ENCODE measurements around the gene LRP1B. TPM values are rescaled to one million over a fixed set of nuclear protein-coding genes. Genes with fewer than 3 reads are reported as not detected.

LRP1B gene
- total and polyA plus RNA-seq, 2 of the 8 experiments (the other 6 are each of a cell fraction or from before 2014, with no cell fraction given), result 0.03 TPM; not detected in 1

GRCh38 chr2:141133883-141134282 is 996.9 kb downstream of the LRP1B start:
- Histone ChIP-seq H3K18ac (ENCODE audit: extremely low read depth, low read length) (no peak overlapping the region), H2BK15ac (ENCODE audit: low read length) (no peak overlapping the region), H2BK20ac (ENCODE audit: low read length) (no peak overlapping the region), H2BK120ac (replicated peaks; ENCODE audit: low read depth, low read length) (no peak overlapping the region), H4K5ac (ENCODE audit: insufficient read length, low read depth, low read length) (no peak overlapping the region), H3K79me1 (ENCODE audit: low read depth, low read length) (no peaks in the 10 kb centered on the region), H3K9me3 (ENCODE audit: insufficient read depth in 2 of 2, low read depth in 1 of 2, low read length in 1 of 2) (no peaks in the 10 kb centered on the region), H3K56ac (replicated peaks; ENCODE audit: insufficient read length, low read depth, low read length) (no peak overlapping the region), H3K4me3 (ENCODE audit: extremely low read depth in 1 of 4, insufficient read depth in 2 of 4, low read depth in 3 of 4, low read length in 4 of 4) (no peak overlapping the region), H3K4ac (replicated peaks; ENCODE audit: insufficient read length, low read depth, low read length) (no peak overlapping the region), H4K8ac (ENCODE audit: extremely low read depth, insufficient read depth, low read length) (no peak overlapping the region), H4K20me1 (replicated peaks in 1 of 2; ENCODE audit: control insufficient read depth in 1 of 2, insufficient read depth in 2 of 2, low read length in 2 of 2) (no peaks in the 10 kb centered on the region), H3K79me2 (ENCODE audit: control insufficient read depth in 1 of 2, insufficient read depth in 2 of 2, low read length in 2 of 2) (no peaks in the 10 kb centered on the region), H3K27me3 (replicated peaks in 1 of 4; ENCODE audit: control insufficient read depth in 3 of 4, extremely low read depth in 1 of 4, insufficient read depth in 3 of 4, low read length in 3 of 4) (no peaks in the 10 kb centered on the region), H2BK12ac (ENCODE audit: low read depth, low read length) (no peak overlapping the region), H2AK5ac (ENCODE audit: low read depth, low read length) (no peak overlapping the region), H2AFZ (ENCODE audit: low read length) (no peak overlapping the region), H4K91ac (replicated peaks; ENCODE audit: insufficient read length, low read length) (no peak overlapping the region), H3K36me3 (ENCODE audit: control insufficient read depth in 2 of 4, insufficient read depth in 4 of 4, low read length in 3 of 4) (no peaks in the 10 kb centered on the region), H3K14ac (ENCODE audit: insufficient read length) (no peak overlapping the region), H3K27ac (ENCODE audit: low read depth, low read length) (no peak overlapping the region), H3K23me2 (ENCODE audit: low read depth, low read length) (no peaks in the 10 kb centered on the region), H2BK5ac (ENCODE audit: low read depth, low read length) (no peak overlapping the region), H3K9ac (replicated peaks in 1 of 4; ENCODE audit: extremely low read depth in 1 of 4, low read depth in 3 of 4, low read length in 3 of 4) (no peak overlapping the region), H3K23ac (ENCODE audit: insufficient read length) (no peak overlapping the region), H3K4me1 (replicated peaks in 1 of 4; ENCODE audit: control insufficient read depth in 3 of 4, insufficient read depth in 4 of 4, low read length in 3 of 4) (no peaks in the 10 kb centered on the region), H3K4me2 (ENCODE audit: insufficient read depth in 1 of 2, low read depth in 2 of 2, low read length in 2 of 2) (no peak overlapping the region)
- no peak for TF ChIP-seq EGR1 (IDR thresholded peaks at IDR 0.05; ENCODE audit: borderline replicate concordance, low read depth, low read length)
- TF ChIP-seq POU5F1 (IDR thresholded peaks at IDR 0.05; ENCODE audit: low read depth, low read length), result no peak
- TF ChIP-seq ATF3 (IDR thresholded peaks at IDR 0.05; ENCODE audit: insufficient read depth, low read depth, low read length), result no peak
- no peak for TF ChIP-seq CEBPB (IDR thresholded peaks at IDR 0.05; ENCODE audit: low read depth, low read length)
- no peak for TF ChIP-seq POLR2A (IDR thresholded peaks at IDR 0.05; ENCODE audit: control extremely low read depth in 1 of 2, low read depth in 2 of 2, low read length in 2 of 2)
- no peak for TF ChIP-seq SP4 (IDR thresholded peaks at IDR 0.05; ENCODE audit: low read length)
- no peak for TF ChIP-seq KDM1A (IDR thresholded peaks at IDR 0.05; ENCODE audit: borderline replicate concordance, low read length)
- no peak for TF ChIP-seq ASH2L (IDR thresholded peaks at IDR 0.05; ENCODE audit: low read length)
- no peak for TF ChIP-seq BCL11A (IDR thresholded peaks at IDR 0.05; ENCODE audit: low read depth in 2 of 2, low read length in 2 of 2)
- no peak for TF ChIP-seq TCF12 (IDR thresholded peaks at IDR 0.05; ENCODE audit: low read depth, low read length)
- TF ChIP-seq TAF1 (IDR thresholded peaks at IDR 0.05; ENCODE audit: low read depth, low read length), result no peak
- no peak for TF ChIP-seq GTF2F1 (IDR thresholded peaks at IDR 0.05; ENCODE audit: borderline replicate concordance, low read depth, low read length)
- TF ChIP-seq CBX8 (IDR thresholded peaks at IDR 0.05; ENCODE audit: borderline replicate concordance, low read depth, low read length), result no peak
- TF ChIP-seq SP2 (IDR thresholded peaks at IDR 0.05; ENCODE audit: low read length), result no peak
- WGBS, 2 experiments (ENCODE audit: extremely low coverage in 1 of 2, insufficient coverage in 1 of 2, insufficient read length in 1 of 2, insufficient replicate concordance in 2 of 2, low coverage in 1 of 2, low lambda C conversion rate in 2 of 2, missing lambda C conversion rate in 1 of 2), result 93% methylated on average over 4 of the region's 4 CpGs; no CpG with 5 or more reads in 1 of the 2 experiments
- FAIRE-seq, result no peak
- no peak for DNase-seq (ENCODE audit: low read depth in 1 of 2, low spot score in 2 of 2)
- ChIA-PET CTCF (ENCODE audit: partially characterized antibody) (no interaction called here), POLR2A (ENCODE audit: partially characterized antibody) (no interaction called here)

Measured in H1 (cell line).